ENCODE measurements around the gene SRRM1. TPM values are rescaled to one million over a fixed set of nuclear protein-coding genes. Genes with fewer than 3 reads are reported as not detected.
A peak's percentile ranks its signal among the peaks of the same experiment; 100 is the strongest.

Gene SRRM1
- total and polyA plus RNA-seq, 7 donors = 31.2 to 78.4 (median 63.0) TPM

DNA sequence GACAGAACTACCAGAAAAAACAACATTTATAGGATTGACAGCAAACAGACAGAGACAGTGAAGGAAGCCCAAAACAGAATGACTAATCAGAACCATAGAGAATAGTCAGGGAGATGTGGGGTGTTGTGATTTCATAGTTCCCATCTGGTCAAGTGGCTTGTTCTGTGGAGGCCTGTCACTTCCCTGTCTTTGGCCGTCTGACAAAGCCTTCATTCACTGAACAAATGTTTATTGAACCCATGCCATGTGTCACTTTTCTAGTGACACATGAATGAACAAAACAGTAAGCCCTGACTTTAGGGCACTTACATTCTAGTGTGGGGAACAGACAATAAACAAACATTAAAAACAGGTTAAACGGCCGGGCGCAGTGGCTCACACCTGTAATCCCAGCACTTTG, 3.2 kb upstream of the SRRM1 start:
- Histone ChIP-seq H3K4me3 (no peak overlapping the region), H3K9me3 (no peaks in the 10 kb centered on the region), H3K27ac (no peak overlapping the region), H3K4me1 (peaks cover 13% of the 10 kb centered on the region), H3K36me3 (ENCODE audit: insufficient read depth in 1 of 2, low read depth in 1 of 2) (no peaks in the 10 kb centered on the region), H3K27me3 (ENCODE audit: insufficient read depth in 3 of 3, low read length in 2 of 3) (no peaks in the 10 kb centered on the region)
- TF ChIP-seq, protein P1, sequence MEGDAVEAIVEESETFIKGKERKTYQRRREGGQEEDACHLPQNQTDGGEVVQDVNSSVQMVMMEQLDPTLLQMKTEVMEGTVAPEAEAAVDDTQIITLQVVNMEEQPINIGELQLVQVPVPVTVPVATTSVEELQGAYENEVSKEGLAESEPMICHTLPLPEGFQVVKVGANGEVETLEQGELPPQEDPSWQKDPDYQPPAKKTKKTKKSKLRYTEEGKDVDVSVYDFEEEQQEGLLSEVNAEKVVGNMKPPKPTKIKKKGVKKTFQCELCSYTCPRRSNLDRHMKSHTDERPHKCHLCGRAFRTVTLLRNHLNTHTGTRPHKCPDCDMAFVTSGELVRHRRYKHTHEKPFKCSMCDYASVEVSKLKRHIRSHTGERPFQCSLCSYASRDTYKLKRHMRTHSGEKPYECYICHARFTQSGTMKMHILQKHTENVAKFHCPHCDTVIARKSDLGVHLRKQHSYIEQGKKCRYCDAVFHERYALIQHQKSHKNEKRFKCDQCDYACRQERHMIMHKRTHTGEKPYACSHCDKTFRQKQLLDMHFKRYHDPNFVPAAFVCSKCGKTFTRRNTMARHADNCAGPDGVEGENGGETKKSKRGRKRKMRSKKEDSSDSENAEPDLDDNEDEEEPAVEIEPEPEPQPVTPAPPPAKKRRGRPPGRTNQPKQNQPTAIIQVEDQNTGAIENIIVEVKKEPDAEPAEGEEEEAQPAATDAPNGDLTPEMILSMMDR (IDR thresholded peaks at IDR 0.05) = no peak
- ATAC-seq (no peak), DNase-seq (no peak)
- 69 to 76% (median 72%) methylated on average over 4 of the region's 4 CpGs for WGBS, 3 donors
- intact Hi-C loops (cut with DNase I) = loop anchor here (5.0 to 10.0 kb wide), 4 partner anchors 88 to 592 kb away; partner anchors contain the start of genes NIPAL3 (in 1 of the 2), STPG1 (in 1 of the 2) and SYF2 (in 1 of the 2)

DNA sequence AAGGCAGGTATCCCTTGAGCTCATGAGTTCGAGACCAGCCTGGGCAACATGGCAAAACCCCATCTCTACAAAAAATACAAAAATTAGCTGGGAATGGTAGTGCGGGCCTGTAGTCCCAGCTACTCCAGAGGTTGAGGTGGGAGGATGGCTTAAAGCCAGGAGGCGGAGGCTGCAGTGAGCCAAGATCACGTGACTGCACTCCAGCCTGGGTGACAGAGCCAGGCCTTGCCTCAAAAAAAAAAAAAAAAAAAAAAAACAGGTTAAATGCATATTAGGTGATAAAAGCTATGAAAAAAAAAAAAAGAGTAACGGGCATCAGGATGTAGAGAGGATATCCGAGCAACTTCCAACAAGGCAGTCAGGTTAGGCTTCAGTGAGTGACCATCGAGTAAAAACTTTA, 2.8 kb upstream of the SRRM1 start:
- no peaks in the 10 kb centered on the region for H3K36me3 ChIP-seq (ENCODE audit: insufficient read depth in 1 of 2, low read depth in 1 of 2)
- intact Hi-C loops (cut with DNase I) = loop anchor here in 1 of 2 donors (5.0 kb wide), 1 partner anchor 592 kb away; the partner anchor contains the start of gene SYF2
- ATAC-seq = no peak
- H3K9me3 ChIP-seq = no peaks in the 10 kb centered on the region
- H3K4me3 ChIP-seq = no peak overlapping the region
- 70 to 72% (median 72%) methylated on average over 7 of the region's 7 CpGs for WGBS, 3 donors
- H3K4me1 ChIP-seq = peaks cover 17% of the 10 kb centered on the region
- TF ChIP-seq, protein P1 (IDR thresholded peaks at IDR 0.05) = no peak
- H3K27ac ChIP-seq = no peak overlapping the region
- H3K27me3 ChIP-seq (ENCODE audit: insufficient read depth in 3 of 3, low read length in 2 of 3) = no peaks in the 10 kb centered on the region
- peak in 1 of 2 donors; percentile 27 for DNase-seq

DNA sequence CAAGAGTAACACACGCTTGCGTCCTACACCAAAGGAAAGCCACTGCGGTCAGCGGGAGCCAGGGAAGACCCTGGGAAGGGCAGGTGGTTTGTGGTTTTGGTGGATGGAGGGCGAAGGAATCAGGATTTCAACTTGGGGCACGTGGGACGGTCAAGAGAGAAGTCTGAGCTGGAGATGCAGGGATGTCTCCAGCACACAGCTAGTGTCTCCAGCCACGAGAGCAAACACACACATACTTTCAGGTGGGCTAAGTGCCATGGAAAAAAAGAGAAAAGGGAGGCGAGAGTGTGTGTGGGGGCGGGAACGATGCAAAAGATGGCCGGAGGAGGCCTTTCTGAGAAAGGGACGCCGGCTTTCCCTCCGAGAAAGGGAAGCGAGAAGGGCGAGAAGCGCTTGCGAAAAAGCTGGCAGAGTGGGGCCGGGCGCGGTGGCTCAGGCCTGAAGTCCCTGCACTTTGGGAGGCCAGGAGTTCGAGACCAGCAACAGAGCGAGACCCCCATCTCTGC, 1.4 kb upstream of the SRRM1 start:
- intact Hi-C loops (cut with DNase I) = loop anchor here in 1 of 2 donors (5.0 kb wide), 1 partner anchor 591 kb away; the partner anchor contains the start of gene SYF2
- TF ChIP-seq, protein P1 (IDR thresholded peaks at IDR 0.05) = no peak
- Histone ChIP-seq H3K27ac (peak overlapping the region; percentile 99), H3K4me1 (peaks cover 20% of the 10 kb centered on the region), H3K36me3 (ENCODE audit: insufficient read depth in 1 of 2, low read depth in 1 of 2) (peaks cover 3 to 11% of the 10 kb centered on the region in 2 donors), H3K4me3 (peak overlapping the region; percentile 86), H3K27me3 (ENCODE audit: insufficient read depth in 3 of 3, low read length in 2 of 3) (no peaks in the 10 kb centered on the region), H3K9me3 (no peaks in the 10 kb centered on the region)
- 21 to 29% (median 25%) methylated on average over 24 of the region's 24 CpGs for WGBS, 3 donors
- DNase-seq (peak; percentile 56 to 67), ATAC-seq (no peak)

DNA sequence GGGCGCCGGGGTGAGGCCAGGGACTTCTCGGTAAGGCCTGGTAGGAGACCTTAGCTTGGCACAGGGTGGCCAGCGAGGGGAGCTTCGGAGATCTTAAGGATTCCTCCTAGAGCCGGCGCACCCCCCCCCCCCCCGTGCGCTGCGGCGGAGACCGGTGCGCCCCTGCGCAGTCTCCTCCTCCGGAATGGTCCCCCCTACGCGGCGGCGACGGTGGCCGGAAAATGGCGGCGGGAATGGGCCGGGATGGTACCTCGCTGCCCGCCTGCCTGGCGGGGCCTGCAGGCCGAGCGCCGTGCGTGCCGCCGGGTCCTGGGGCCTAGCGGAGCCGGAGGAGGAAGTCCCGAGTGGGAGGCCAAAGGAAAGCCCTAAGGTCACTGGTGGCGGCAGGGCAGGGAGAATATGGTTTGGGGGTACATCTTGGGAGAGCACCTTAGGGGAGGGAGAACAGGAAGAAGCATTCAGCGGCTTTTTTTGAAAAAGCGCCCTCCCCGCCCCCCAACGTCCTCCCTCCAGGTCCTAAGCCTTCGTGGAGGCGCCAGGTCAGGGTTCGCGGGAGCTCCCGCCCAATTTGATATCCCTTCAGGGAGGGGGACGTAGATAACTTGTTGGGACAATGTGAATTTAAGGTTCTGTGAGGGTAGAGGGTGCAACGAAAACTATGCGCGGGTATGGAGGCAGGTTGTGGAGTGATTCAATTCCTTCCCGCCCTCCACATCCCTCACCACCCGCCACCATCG, 429 bp downstream of the SRRM1 start:
- H3K36me3 ChIP-seq (ENCODE audit: insufficient read depth in 1 of 2, low read depth in 1 of 2) = peaks cover 3 to 30% of the 10 kb centered on the region in 2 donors
- H3K4me1 ChIP-seq = peaks cover 20% of the 10 kb centered on the region
- no peaks in the 10 kb centered on the region for H3K27me3 ChIP-seq (ENCODE audit: insufficient read depth in 3 of 3, low read length in 2 of 3)
- peak overlapping the region; percentile 86 for H3K4me3 ChIP-seq
- TF ChIP-seq, protein P1 (IDR thresholded peaks at IDR 0.05) = no peak
- 0% methylated on average over 36 to 52 of the region's 53 CpGs for WGBS, 3 donors
- H3K27ac ChIP-seq = peak overlapping the region; percentile 99
- DNase-seq (no peak), ATAC-seq (peak; percentile 20 to 57 (median 36))
- H3K9me3 ChIP-seq = no peaks in the 10 kb centered on the region
- intact Hi-C loops (cut with DNase I) = loop anchor here in 1 of 2 donors (5.0 kb wide), 1 partner anchor 589 kb away; the partner anchor contains the start of gene SYF2
